ENCODE results near the gene ZNF418.
A peak's percentile ranks its signal among the peaks of the same experiment; 100 is the strongest.
"Not testable (repeated sequence)": the region's sequence is repeated elsewhere in the genome, so short reads cannot be mapped to it uniquely, and the experiment has no call there.

Gene ZNF418

DNA sequence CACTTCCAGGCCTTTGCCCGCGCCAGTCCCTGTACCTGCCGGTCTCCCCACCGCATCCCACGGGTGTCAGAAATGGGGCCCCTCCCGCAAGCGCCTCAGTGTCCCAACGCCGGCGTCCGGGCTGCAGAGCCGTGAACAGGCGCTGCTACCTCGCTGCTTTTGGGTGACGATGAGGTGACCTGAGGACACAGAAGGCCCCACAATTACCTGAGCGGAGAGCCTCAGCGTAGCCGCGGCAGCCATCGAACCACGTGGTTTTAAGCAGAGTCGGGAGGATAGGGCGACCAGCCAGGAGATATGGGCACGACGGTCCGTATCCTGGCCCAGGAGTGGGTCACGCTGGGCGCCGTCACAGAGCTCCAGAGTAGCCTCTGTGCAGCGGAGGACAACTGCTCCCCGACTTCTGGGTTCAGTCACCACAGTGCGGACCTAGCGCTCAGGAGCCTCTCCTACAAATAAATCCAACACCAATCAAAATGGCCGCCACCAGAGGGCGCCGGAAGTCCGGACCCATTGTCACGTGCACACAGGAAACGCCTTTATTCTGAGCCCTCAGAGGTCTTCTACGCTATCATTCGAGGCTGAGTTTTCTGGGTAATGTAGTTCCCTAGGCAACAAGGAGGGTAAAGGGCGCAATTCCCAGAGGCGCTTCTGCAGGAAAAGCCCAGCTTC lies 46.5 kb downstream of the ZNF418 start, which contains the start of gene ZNF814:
TSS of gene ZNF814 (minus strand) at position 478 of the 672 bp plus-strand sequence. CDS start at position 243, 235 bp downstream.
- DNase-seq: peak; percentile 0

DNA sequence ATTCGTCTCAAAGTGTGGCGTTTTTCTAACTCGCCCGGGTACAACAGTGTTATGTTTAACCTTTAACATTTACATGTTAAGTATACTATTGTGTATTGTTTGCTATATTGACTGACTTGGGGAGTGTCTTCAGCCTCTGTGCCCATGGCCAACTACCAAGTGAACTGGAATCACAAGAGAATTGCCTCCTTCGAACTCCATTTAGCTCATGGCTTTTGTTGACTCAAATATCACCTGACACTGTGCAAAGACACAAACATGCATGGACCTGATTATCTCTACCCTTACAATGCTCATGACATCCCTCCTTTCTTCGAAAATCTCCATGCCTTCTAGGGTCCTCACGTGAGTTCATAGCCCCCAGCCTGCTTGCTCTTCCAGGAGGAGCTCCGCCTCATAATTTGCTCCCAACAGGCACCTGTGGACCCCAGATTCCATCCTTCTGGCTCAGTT lies 47.1 kb downstream of the ZNF418 start:
- no peak for DNase-seq

DNA sequence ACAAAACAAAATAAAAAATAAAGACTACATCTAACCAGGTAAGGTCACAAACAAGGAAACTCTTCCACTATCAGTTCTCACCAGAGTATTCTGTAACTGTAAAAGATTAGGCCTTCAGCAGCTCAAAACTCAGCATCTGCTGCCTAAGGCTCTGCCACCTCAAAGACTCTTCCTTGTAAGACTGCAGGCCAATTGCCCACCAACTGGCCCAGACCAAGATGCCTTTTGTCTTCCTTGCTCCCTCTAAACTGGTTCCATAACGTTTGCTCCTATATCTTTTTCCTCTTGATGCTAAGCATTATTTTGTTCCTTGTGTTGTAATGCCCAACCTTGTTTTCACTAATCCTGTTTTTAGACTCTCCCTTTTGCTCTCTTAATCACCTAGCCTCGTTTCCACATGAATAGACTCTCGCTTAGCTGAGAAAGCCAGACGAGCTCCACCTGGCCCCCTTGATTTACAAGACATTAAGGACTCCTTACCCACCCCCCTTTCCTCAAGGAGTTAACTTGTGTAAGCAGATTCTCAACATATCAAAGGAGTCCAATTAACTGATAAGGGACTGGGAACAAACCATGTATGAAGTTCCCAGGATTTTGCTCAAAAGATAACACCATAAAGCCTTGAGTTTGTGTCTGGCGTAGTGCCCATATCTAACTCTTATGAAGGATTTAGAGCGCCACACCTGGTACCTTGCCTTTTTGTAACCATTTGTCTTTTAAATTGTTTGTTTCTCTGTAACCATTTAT lies 47.8 kb downstream of the ZNF418 start:
- DNase-seq: no peak

DNA sequence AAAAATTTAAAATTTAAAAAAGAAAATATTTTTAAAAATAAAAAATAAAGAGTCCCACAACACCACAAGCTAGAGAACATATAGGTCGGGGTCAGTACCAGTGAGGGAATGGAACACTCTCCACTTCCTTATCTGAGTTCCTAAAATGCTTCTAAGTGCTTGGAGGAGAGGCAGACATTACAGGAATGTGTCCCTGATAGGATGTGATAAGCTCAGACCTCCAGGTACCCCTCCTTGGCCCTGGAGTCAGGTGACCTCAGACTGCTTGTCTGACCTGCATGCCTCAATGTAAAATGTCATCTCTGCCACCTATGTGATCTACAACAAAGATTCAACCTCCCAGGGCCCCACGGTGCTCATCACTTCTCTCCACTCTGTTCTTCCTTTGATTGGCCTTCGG lies 49.2 kb downstream of the ZNF418 start:
- DNase-seq: no peak

DNA sequence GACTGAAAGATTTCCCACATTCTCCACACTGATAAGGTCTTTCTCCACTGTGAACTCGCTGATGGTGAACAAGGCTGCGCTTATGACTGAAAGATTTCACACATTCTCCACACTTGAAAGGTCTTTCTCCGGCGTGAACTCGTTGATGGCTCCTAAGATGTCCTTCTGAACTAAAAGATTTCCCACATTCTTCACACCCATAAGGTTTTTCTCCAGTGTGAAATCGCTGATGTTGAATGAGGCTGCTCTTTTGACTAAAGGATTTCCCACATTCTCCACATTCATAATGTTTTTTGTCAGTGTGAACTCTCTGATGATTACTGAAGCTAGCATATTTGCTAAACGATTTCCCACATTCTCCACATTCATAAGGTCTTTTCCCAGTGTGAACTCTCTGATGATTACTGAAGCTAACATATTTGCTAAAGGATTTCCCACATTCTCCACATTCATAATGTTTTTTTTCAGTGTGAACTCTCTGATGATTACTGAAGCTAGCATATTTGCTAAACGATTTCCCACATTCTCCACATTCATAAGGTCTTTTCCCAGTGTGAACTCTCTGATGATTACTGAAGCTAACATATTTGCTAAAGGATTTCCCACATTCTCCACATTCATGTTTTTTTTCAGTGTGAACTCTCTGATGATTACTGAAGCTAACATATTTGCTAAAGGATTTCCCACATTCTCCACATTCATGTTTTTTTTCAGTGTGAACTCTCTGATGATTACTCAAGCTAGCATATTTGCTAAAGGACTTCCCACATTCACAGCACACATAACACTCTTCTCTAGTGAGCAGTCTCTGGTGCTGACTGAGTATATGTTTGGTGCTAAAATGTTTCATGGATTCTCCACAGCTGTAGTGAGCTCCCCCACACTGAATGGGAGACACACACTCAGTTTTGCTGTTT lies 61.1 kb downstream of the ZNF418 start:
- DNase-seq: not testable (repeated sequence)

DNA sequence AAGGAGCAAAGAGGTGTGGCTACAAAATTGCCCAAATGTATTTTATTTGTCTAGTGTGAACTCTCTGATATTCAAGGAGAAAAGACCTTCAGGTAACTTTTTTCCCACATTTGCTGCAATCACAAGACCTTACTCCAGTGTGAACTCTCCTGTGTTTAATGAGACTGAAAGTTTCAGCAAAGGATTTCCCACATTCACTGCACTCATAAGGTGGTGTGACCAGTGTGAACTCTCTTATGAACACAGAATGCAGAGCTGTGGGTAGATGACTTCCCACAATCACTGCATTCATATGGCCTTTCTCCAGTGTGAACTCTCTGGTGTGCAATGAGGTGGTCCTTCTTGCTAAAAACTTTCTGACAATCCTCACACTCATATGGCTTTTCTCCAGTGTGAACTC lies 62.8 kb downstream of the ZNF418 start:
- no peak for DNase-seq
